Gastroesophageal sphincter (tissue), 3 donors: ENCODE data around the gene PARD3.

ENCODE experiments used
- POLR2A ChIP-seq, 2 donors: fragments of 450-650 bp; IDR thresholded peaks; one replicate each; pipeline ENCODE4 v1.6.1; 2017; ENCODE audit warnings: antibody characterized with exemption in 2 of 2, mild to moderate bottlenecking in 2 of 2, moderate library complexity in 1 of 2
- POLR2AphosphoS5 ChIP-seq: sonication (generic); formaldehyde crosslinking; IDR thresholded peaks from one replicate; pipeline ENCODE4 v1.6.1; 2017; ENCODE audit warnings: antibody characterized with exemption
- TF ChIP-seq, protein P1 (sequence below), 4 experiments: fragments of 200-600 bp in 2 of 4; fragments of 450-650 bp in 2 of 4; sonication (generic) in 1 of 4; IDR thresholded peaks; one replicate each; pipeline ENCODE4 v1.5.1; 2017 to 2019; ENCODE audit warnings: antibody characterized with exemption in 4 of 4, mild to moderate bottlenecking in 2 of 4, moderate library complexity in 2 of 4

DNA sequence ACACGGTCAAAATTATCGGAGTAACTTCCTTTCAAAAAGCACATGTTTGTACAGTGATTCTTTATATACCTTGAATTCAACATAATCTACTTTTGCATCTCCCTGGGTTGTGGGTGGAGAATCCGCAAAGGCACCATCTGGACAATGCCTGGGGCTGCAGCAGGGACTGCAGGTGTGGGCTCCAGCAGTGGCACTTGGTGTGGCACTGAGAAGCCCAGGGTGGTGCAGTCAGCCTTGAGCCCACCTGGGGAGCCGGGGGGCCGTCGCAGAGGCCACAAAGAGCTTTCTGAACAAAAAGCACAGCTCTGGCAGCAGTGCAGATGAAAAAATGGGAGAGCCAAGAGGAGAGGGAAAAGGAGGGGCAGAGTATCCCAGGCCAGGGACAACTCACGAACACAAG lies 22.2 kb downstream of the PARD3 start:
- no peak for TF ChIP-seq POLR2AphosphoS5
- TF ChIP-seq, protein P1, sequence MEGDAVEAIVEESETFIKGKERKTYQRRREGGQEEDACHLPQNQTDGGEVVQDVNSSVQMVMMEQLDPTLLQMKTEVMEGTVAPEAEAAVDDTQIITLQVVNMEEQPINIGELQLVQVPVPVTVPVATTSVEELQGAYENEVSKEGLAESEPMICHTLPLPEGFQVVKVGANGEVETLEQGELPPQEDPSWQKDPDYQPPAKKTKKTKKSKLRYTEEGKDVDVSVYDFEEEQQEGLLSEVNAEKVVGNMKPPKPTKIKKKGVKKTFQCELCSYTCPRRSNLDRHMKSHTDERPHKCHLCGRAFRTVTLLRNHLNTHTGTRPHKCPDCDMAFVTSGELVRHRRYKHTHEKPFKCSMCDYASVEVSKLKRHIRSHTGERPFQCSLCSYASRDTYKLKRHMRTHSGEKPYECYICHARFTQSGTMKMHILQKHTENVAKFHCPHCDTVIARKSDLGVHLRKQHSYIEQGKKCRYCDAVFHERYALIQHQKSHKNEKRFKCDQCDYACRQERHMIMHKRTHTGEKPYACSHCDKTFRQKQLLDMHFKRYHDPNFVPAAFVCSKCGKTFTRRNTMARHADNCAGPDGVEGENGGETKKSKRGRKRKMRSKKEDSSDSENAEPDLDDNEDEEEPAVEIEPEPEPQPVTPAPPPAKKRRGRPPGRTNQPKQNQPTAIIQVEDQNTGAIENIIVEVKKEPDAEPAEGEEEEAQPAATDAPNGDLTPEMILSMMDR (IDR thresholded peaks at IDR 0.05): no peak
- no peak for TF ChIP-seq POLR2A (IDR thresholded peaks at IDR 0.05)
